Hematopoietic multipotent progenitor cell treated with erythropoietin and hydrocortisone succinate and interleukin-3 and kit ligand, for 8 days (in vitro differentiated cells): ENCODE data around the gene PEA15.

ENCODE experiments used
- DNase-seq: peaks from one replicate; pipeline ENCODE4 v3.0.0-alpha.2; 2015

Gene PEA15

GRCh38 chr1:160186246-160186645, 18.9 kb upstream of the PEA15 start:
- no peak for DNase-seq

- no peak for DNase-seq
Measured at GRCh38 chr1:160186729-160187128, 18.5 kb upstream of the PEA15 start.

GRCh38 chr1:160187407-160187806, 17.8 kb upstream of the PEA15 start:
- no peak for DNase-seq

GRCh38 chr1:160188341-160188740, 16.8 kb upstream of the PEA15 start:
- no peak for DNase-seq

- no peak for DNase-seq
Measured at GRCh38 chr1:160189649-160190625, 15.2 kb upstream of the PEA15 start, which contains the start of gene CASQ1. Gene CASQ1 (plus strand): TSS chr1:160190575. CDS start chr1:160190752, 177 bp downstream.

- DNase-seq, result no peak
Measured at GRCh38 chr1:160191756-160192155, 13.4 kb upstream of the PEA15 start.

- no peak for DNase-seq
Measured at GRCh38 chr1:160192234-160192633, 12.9 kb upstream of the PEA15 start.

- peak; percentile 82 for DNase-seq
Measured at GRCh38 chr1:160193091-160193819, 11.9 kb upstream of the PEA15 start.

- no peak for DNase-seq
Measured at GRCh38 chr1:160193832-160194736, 11.1 kb upstream of the PEA15 start.

- DNase-seq, result no peak
Measured at GRCh38 chr1:160194737-160195059, 10.5 kb upstream of the PEA15 start.

GRCh38 chr1:160196143-160196542, 9.0 kb upstream of the PEA15 start:
- DNase-seq, result no peak

GRCh38 chr1:160197231-160197630, 8.0 kb upstream of the PEA15 start:
- no peak for DNase-seq

- DNase-seq, result no peak
Measured at GRCh38 chr1:160200786-160201185, 4.4 kb upstream of the PEA15 start.

GRCh38 chr1:160204526-160205241, 500 bp upstream of the PEA15 start:
- DNase-seq, result no peak

GRCh38 chr1:160206036-160206389, 829 bp downstream of the PEA15 start:
- DNase-seq, result peak; percentile 39

- DNase-seq, result peak; percentile 7
Measured at GRCh38 chr1:160206421-160207117, 1.4 kb downstream of the PEA15 start.

- DNase-seq, result no peak
Measured at GRCh38 chr1:160207118-160207650, 2.0 kb downstream of the PEA15 start.

GRCh38 chr1:160207771-160208556, 2.8 kb downstream of the PEA15 start:
- no peak for DNase-seq

GRCh38 chr1:160208557-160209320, 3.6 kb downstream of the PEA15 start:
- no peak for DNase-seq
